ENCODE data around the gene CDHR2. TPM values are rescaled to one million over a fixed set of nuclear protein-coding genes. Genes with fewer than 3 reads are reported as not detected.

The CDHR2 gene
- total and polyA plus RNA-seq, 2 donors (not counting 3 experiments of a cell fraction or from before 2014, with no cell fraction given), result not detected

- intact Hi-C loops (cut with micrococcal nuclease) (no loop called here), dilution Hi-C loops (cut with MboI; ENCODE audit: extremely low pct_ligation_motif_present, low sequenced_read_pairs) (no loop called here)
- Histone ChIP-seq H3K9me3 (replicated peaks; ENCODE audit: control insufficient read depth, insufficient read depth, low read length) (no peaks in the 10 kb centered on the region), H2AFZ (ENCODE audit: low read depth, low read length) (no peak overlapping the region), H3K9me1 (replicated peaks; ENCODE audit: control insufficient read depth, extremely low read depth, insufficient read depth, low read length) (no peaks in the 10 kb centered on the region), H3K4me3 (replicated peaks in 1 of 3; ENCODE audit: insufficient read depth in 1 of 3, low read depth in 1 of 3, low read length in 3 of 3) (no peak overlapping the region), H3K4me2 (ENCODE audit: insufficient read depth, low read length) (no peak overlapping the region), H3K4me1 (ENCODE audit: control insufficient read depth, extremely low read depth, insufficient read depth, low read length) (no peaks in the 10 kb centered on the region), H3K27ac (ENCODE audit: insufficient read depth, low read depth, low read length) (no peak overlapping the region), H3K36me3 (ENCODE audit: control insufficient read depth in 2 of 2, extremely low read depth in 1 of 2, insufficient read depth in 2 of 2, low read length in 2 of 2) (no peaks in the 10 kb centered on the region), H3K9ac (replicated peaks; ENCODE audit: extremely low read depth, insufficient read depth, low read length) (no peak overlapping the region), H3K27me3 (ENCODE audit: control insufficient read depth in 2 of 2, insufficient read depth in 2 of 2, low read length in 2 of 2) (no peaks in the 10 kb centered on the region), H4K20me1 (replicated peaks; ENCODE audit: control insufficient read depth, extremely low read depth, insufficient read depth, low read length) (no peaks in the 10 kb centered on the region), H3K79me2 (ENCODE audit: control insufficient read depth, insufficient read depth, low read length) (no peaks in the 10 kb centered on the region)
- no TSS peak for BruUV-seq (replicated peaks)
- no peak for DNase-seq (ENCODE audit: low read depth, low spot score)
- TF ChIP-seq FOS (IDR thresholded peaks at IDR 0.05; ENCODE audit: borderline replicate concordance, insufficient read depth, low read length) (no peak), EZH2 (IDR thresholded peaks at IDR 0.05; ENCODE audit: borderline replicate concordance, low read depth, low read length, severe bottlenecking) (no peak), CTCF (IDR thresholded peaks at IDR 0.05; ENCODE audit: extremely low read depth in 1 of 2, insufficient read depth in 1 of 2, low read depth in 1 of 2, low read length in 2 of 2) (no peak), POLR2AphosphoS5 (IDR thresholded peaks at IDR 0.05; ENCODE audit: insufficient read depth, low read depth, low read length) (no peak), MYC (IDR thresholded peaks at IDR 0.05; ENCODE audit: low read depth, low read length) (no peak), POLR2A (IDR thresholded peaks at IDR 0.05; ENCODE audit: low read depth, low read length) (no peak), MAX (IDR thresholded peaks at IDR 0.05; ENCODE audit: insufficient read depth, insufficient read length) (no peak), JUN (IDR thresholded peaks at IDR 0.05; ENCODE audit: borderline replicate concordance, insufficient read depth, insufficient read length, low read depth) (no peak)
- CTCF ChIA-PET, result interaction anchor here (1.2 kb wide), 1 partner anchor 14 kb away, joined by 3 read pairs; no protein-coding TSS in a partner anchor
- POLR2A ChIA-PET, result no interaction called here
- no peak for FAIRE-seq
Measured at GRCh38 chr5:176513788-176514187, 35.4 kb upstream of the CDHR2 start.

All from endothelial cell of umbilical vein (primary cell).